HepG2 (cell line): ENCODE data around the gene TOR1AIP1. TPM values are rescaled to one million over a fixed set of nuclear protein-coding genes. Genes with fewer than 3 reads are reported as not detected.
A peak's percentile ranks its signal among the peaks of the same experiment; 100 is the strongest.

Source experiments
- ARNT ChIP-seq: fragments of 450-650 bp; IDR thresholded peaks from 2 replicates; pipeline ENCODE4 v1.6.1; 2017
- ARNT2 ChIP-seq: sonication (generic); formaldehyde crosslinking; IDR thresholded peaks from 2 replicates; pipeline ENCODE4 v1.8.0; 2022; ENCODE audit warnings: mild to moderate bottlenecking, low read depth, missing genetic modification reagents, moderate library complexity
- FOXJ3 ChIP-seq: sonication (generic); formaldehyde crosslinking; IDR thresholded peaks from 2 replicates; pipeline ENCODE4 v1.4.0; 2020; ENCODE audit warnings: missing genetic modification reagents, mild to moderate bottlenecking, borderline replicate concordance
- IRX3 ChIP-seq: sonication (generic); formaldehyde crosslinking; IDR thresholded peaks from 2 replicates; pipeline ENCODE4 v1.8.1; 2023; ENCODE audit warnings: mild to moderate bottlenecking, low read depth, missing genetic modification reagents, borderline replicate concordance
- NAIF1 ChIP-seq: sonication (generic); formaldehyde crosslinking; IDR thresholded peaks from 2 replicates; pipeline ENCODE4 v1.5.0; 2020; ENCODE audit warnings: mild to moderate bottlenecking, missing genetic modification reagents, borderline replicate concordance
- PHF5A ChIP-seq: IDR thresholded peaks from one replicate; pipeline ENCODE4 v1.6.1; 2018; ENCODE audit warnings: low read depth, missing genetic modification reagents; ENCODE audit not compliant: unreplicated experiment
- SP2 ChIP-seq: sonication (generic); formaldehyde crosslinking; IDR thresholded peaks from 2 replicates; pipeline ENCODE4 v1.5.1; 2020; ENCODE audit warnings: mild to moderate bottlenecking, missing genetic modification reagents
- TAF15 ChIP-seq: fragments of 200-400 bp; formaldehyde crosslinking; IDR thresholded peaks from one replicate; pipeline ENCODE4 v1.6.1; 2018; ENCODE audit warnings: mild to moderate bottlenecking, low read depth, low read length; ENCODE audit not compliant: poor library complexity, severe bottlenecking
- ZFP62 ChIP-seq: sonication (generic); formaldehyde crosslinking; IDR thresholded peaks from 2 replicates; pipeline ENCODE4 v1.4.0; 2020; ENCODE audit warnings: missing genetic modification reagents
- ZFP82 ChIP-seq: sonication (generic); formaldehyde crosslinking; IDR thresholded peaks from 2 replicates; pipeline ENCODE4 v1.5.1; 2020; ENCODE audit warnings: mild to moderate bottlenecking, missing genetic modification reagents, borderline replicate concordance
- ZNF205 ChIP-seq: IDR thresholded peaks from 2 replicates; pipeline ENCODE4 v1.6.1; 2018; ENCODE audit warnings: missing biosample characterization, missing genetic modification reagents
- ZNF484 ChIP-seq: sonication (generic); formaldehyde crosslinking; IDR thresholded peaks from 2 replicates; pipeline ENCODE4 v1.5.1; 2020; ENCODE audit warnings: mild to moderate bottlenecking, low read depth, missing genetic modification reagents, borderline replicate concordance
- ZNF878 ChIP-seq: sonication (generic); formaldehyde crosslinking; IDR thresholded peaks from 2 replicates; pipeline ENCODE4 v1.8.1; 2023; ENCODE audit warnings: mild to moderate bottlenecking, missing genetic modification reagents, moderate library complexity
- polyA plus RNA-seq, 8 experiments: library from polyadenylated mRNA; depleted of rRNA in 3 of 8; stranded (reverse) in 7 of 8; unstranded in 1 of 8; fragments of >200 nt; fragmentation: Illumina TruSeq in 4 of 8; extraction: Trizol in 4 of 8; gene quantifications; 2 replicates each; pipeline versions ENCODE4 v1.2.1 to v1.2.3, GENCODE V29; 2011 to 2016; ENCODE audit warnings: low read depth in 4 of 8, missing spikeins in 1 of 8, mixed read lengths in 1 of 8; ENCODE audit not compliant: insufficient read depth in 1 of 8
- total RNA-seq, 5 experiments: library from RNA; depleted of rRNA; stranded (reverse); fragments of >200 nt; fragmentation: Illumina TruSeq; extraction: Trizol; gene quantifications; 2 replicates each; pipeline ENCODE4 v1.2.3, GENCODE V29; 2016; ENCODE audit warnings: low read depth in 1 of 5
- TF ChIP-seq, protein P1 (sequence below): fragments of 450-650 bp; IDR thresholded peaks from 2 replicates; pipeline ENCODE4 v1.6.1; 2016
- TF ChIP-seq, protein P2 (sequence below): sonication (generic); formaldehyde crosslinking; IDR thresholded peaks from 2 replicates; pipeline ENCODE4 v1.4.0; 2020; ENCODE audit warnings: missing genetic modification reagents
- TF ChIP-seq, protein P3 (sequence below): sonication (generic); formaldehyde crosslinking; IDR thresholded peaks from 2 replicates; pipeline ENCODE4 v1.4.0; 2020; ENCODE audit warnings: missing genetic modification reagents
- TF ChIP-seq, protein P4 (sequence below): IDR thresholded peaks from 2 replicates; pipeline ENCODE4 v1.6.1; 2016; ENCODE audit warnings: missing genetic modification reagents, missing compliant biosample characterization

Gene TOR1AIP1
- total and polyA plus RNA-seq, 2 of the 13 experiments (the other 11 are each of a cell fraction or from before 2014, with no cell fraction given): 15.6 to 29.0 TPM

DNA sequence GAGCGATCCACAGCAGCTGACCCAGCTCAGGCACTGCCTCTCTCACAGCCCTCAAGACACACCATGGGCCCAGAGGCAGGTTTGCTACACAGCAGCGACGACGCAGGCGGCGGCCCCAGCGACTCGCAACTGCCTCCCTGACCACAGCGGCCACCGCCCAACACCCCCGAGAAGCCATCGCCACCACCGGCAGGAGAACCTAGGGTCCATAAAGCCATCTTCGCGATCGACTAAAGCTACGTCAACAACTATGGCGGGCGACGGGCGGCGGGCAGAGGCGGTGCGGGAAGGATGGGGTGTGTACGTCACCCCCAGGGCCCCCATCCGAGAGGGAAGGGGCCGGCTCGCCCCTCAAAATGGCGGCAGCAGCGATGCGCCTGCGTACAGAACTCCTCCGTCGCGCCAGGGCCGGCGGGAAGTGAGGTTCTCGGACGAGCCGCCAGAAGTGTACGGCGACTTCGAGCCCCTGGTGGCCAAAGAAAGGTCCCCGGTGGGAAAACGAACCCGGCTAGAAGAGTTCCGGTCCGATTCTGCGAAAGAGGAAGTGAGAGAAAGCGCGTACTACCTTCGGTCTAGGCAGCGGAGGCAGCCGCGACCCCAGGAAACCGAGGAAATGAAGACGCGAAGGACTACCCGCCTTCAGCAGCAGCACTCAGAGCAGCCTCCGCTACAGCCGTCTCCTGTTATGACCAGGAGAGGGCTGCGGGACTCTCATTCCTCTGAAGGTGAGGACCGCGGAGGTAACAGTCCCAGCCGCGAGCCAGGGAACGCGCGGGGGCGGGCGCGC, at the start of gene TOR1AIP1 (continued):
- TF ChIP-seq, protein P1, sequence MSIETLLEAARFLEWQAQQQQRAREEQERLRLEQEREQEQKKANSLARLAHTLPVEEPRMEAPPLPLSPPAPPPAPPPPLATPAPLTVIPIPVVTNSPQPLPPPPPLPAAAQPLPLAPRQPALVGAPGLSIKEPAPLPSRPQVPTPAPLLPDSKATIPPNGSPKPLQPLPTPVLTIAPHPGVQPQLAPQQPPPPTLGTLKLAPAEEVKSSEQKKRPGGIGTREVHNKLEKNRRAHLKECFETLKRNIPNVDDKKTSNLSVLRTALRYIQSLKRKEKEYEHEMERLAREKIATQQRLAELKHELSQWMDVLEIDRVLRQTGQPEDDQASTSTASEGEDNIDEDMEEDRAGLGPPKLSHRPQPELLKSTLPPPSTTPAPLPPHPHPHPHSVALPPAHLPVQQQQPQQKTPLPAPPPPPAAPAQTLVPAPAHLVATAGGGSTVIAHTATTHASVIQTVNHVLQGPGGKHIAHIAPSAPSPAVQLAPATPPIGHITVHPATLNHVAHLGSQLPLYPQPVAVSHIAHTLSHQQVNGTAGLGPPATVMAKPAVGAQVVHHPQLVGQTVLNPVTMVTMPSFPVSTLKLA: no peak
- TF ChIP-seq ARNT (no peak), ZFP62 (no peak), TAF15 (peak; percentile 81), PHF5A (CRISPR knock-in tag) (peak; percentile 98), ZNF484 (no peak), ZNF205 (CRISPR knock-in tag) (peak; percentile 91), ARNT2 (CRISPR knock-in tag) (peak; percentile 84), ZNF878 (CRISPR knock-in tag) (peak; percentile 85; the same call in 1 of the 2 replicates), FOXJ3 (peak; percentile 76; the same call in 1 of the 2 replicates), IRX3 (no peak), NAIF1 (peak; percentile 91), ZFP82 (CRISPR knock-in tag) (no peak), SP2 (CRISPR knock-in tag) (0 out of 2 replicates have a peak, but pooled peaks have one; percentile 14)
- TF ChIP-seq, protein P2, sequence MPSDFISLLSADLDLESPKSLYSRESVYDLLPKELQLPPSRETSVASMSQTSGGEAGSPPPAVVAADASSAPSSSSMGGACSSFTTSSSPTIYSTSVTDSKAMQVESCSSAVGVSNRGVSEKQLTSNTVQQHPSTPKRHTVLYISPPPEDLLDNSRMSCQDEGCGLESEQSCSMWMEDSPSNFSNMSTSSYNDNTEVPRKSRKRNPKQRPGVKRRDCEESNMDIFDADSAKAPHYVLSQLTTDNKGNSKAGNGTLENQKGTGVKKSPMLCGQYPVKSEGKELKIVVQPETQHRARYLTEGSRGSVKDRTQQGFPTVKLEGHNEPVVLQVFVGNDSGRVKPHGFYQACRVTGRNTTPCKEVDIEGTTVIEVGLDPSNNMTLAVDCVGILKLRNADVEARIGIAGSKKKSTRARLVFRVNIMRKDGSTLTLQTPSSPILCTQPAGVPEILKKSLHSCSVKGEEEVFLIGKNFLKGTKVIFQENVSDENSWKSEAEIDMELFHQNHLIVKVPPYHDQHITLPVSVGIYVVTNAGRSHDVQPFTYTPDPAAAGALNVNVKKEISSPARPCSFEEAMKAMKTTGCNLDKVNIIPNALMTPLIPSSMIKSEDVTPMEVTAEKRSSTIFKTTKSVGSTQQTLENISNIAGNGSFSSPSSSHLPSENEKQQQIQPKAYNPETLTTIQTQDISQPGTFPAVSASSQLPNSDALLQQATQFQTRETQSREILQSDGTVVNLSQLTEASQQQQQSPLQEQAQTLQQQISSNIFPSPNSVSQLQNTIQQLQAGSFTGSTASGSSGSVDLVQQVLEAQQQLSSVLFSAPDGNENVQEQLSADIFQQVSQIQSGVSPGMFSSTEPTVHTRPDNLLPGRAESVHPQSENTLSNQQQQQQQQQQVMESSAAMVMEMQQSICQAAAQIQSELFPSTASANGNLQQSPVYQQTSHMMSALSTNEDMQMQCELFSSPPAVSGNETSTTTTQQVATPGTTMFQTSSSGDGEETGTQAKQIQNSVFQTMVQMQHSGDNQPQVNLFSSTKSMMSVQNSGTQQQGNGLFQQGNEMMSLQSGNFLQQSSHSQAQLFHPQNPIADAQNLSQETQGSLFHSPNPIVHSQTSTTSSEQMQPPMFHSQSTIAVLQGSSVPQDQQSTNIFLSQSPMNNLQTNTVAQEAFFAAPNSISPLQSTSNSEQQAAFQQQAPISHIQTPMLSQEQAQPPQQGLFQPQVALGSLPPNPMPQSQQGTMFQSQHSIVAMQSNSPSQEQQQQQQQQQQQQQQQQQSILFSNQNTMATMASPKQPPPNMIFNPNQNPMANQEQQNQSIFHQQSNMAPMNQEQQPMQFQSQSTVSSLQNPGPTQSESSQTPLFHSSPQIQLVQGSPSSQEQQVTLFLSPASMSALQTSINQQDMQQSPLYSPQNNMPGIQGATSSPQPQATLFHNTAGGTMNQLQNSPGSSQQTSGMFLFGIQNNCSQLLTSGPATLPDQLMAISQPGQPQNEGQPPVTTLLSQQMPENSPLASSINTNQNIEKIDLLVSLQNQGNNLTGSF (CRISPR knock-in tag): peak; percentile 85; the same call in 1 of the 2 replicates
- TF ChIP-seq, protein P3, sequence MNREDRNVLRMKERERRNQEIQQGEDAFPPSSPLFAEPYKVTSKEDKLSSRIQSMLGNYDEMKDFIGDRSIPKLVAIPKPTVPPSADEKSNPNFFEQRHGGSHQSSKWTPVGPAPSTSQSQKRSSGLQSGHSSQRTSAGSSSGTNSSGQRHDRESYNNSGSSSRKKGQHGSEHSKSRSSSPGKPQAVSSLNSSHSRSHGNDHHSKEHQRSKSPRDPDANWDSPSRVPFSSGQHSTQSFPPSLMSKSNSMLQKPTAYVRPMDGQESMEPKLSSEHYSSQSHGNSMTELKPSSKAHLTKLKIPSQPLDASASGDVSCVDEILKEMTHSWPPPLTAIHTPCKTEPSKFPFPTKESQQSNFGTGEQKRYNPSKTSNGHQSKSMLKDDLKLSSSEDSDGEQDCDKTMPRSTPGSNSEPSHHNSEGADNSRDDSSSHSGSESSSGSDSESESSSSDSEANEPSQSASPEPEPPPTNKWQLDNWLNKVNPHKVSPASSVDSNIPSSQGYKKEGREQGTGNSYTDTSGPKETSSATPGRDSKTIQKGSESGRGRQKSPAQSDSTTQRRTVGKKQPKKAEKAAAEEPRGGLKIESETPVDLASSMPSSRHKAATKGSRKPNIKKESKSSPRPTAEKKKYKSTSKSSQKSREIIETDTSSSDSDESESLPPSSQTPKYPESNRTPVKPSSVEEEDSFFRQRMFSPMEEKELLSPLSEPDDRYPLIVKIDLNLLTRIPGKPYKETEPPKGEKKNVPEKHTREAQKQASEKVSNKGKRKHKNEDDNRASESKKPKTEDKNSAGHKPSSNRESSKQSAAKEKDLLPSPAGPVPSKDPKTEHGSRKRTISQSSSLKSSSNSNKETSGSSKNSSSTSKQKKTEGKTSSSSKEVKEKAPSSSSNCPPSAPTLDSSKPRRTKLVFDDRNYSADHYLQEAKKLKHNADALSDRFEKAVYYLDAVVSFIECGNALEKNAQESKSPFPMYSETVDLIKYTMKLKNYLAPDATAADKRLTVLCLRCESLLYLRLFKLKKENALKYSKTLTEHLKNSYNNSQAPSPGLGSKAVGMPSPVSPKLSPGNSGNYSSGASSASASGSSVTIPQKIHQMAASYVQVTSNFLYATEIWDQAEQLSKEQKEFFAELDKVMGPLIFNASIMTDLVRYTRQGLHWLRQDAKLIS (CRISPR knock-in tag): peak; percentile 86; the same call in 1 of the 2 replicates
- TF ChIP-seq, protein P4, sequence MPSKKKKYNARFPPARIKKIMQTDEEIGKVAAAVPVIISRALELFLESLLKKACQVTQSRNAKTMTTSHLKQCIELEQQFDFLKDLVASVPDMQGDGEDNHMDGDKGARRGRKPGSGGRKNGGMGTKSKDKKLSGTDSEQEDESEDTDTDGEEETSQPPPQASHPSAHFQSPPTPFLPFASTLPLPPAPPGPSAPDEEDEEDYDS (CRISPR knock-in tag): peak; percentile 44; the same call in 1 of the 2 replicates
